ENCODE data around the gene DCAKD.

DNA sequence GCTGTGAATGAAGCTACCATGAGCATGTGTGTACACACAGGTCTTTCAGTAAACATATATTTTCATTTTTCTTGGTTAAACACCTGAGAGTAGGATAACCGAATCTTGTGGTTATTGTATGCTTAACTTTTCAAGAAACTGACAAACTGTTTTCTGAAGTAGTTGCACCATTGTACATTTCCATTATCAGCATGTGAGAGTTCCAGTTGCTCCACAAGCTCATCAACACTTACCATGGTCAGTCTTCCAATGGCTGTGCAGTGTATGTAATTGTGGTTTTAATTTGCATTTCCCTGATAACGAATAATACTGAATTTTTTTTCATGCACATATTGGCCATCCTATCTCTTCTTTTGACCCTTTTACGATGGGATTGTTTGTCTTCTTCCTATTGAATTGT, 52.0 kb downstream of the DCAKD start:
- no peak for TF ChIP-seq CREB5 (CRISPR knock-in tag; IDR thresholded peaks at IDR 0.05; ENCODE audit: low read depth)
- TF ChIP-seq, protein P1, sequence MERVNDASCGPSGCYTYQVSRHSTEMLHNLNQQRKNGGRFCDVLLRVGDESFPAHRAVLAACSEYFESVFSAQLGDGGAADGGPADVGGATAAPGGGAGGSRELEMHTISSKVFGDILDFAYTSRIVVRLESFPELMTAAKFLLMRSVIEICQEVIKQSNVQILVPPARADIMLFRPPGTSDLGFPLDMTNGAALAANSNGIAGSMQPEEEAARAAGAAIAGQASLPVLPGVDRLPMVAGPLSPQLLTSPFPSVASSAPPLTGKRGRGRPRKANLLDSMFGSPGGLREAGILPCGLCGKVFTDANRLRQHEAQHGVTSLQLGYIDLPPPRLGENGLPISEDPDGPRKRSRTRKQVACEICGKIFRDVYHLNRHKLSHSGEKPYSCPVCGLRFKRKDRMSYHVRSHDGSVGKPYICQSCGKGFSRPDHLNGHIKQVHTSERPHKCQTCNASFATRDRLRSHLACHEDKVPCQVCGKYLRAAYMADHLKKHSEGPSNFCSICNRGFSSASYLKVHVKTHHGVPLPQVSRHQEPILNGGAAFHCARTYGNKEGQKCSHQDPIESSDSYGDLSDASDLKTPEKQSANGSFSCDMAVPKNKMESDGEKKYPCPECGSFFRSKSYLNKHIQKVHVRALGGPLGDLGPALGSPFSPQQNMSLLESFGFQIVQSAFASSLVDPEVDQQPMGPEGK (CRISPR knock-in tag; IDR thresholded peaks at IDR 0.05; ENCODE audit: borderline replicate concordance): no peak
- no peak for TF ChIP-seq CSDC2 (CRISPR knock-in tag; IDR thresholded peaks at IDR 0.05)
- TF ChIP-seq OSR1 (CRISPR knock-in tag; IDR thresholded peaks at IDR 0.05): no peak

Data from SK-N-SH treated with all-trans-retinoic acid at 6 μM for 48 hours (cell line).